Uterus (tissue), 2 donors: ENCODE results near the gene HSPA12A.

Experiments
- CTCF ChIP-seq, 4 experiments: fragments of 200-600 bp in 2 of 4; fragments of 450-650 bp in 2 of 4; sonication (generic) in 2 of 4; IDR thresholded peaks; one replicate each; pipeline ENCODE4 v1.5.1; 2016 to 2019; ENCODE audit warnings: antibody characterized with exemption in 4 of 4, mild to moderate bottlenecking in 2 of 4, moderate library complexity in 1 of 4
- POLR2A ChIP-seq, 2 donors: fragments of 450-650 bp; IDR thresholded peaks; one replicate each; pipeline ENCODE4 v1.6.1; 2016; ENCODE audit warnings: antibody characterized with exemption in 2 of 2, mild to moderate bottlenecking in 1 of 2, moderate library complexity in 1 of 2

DNA sequence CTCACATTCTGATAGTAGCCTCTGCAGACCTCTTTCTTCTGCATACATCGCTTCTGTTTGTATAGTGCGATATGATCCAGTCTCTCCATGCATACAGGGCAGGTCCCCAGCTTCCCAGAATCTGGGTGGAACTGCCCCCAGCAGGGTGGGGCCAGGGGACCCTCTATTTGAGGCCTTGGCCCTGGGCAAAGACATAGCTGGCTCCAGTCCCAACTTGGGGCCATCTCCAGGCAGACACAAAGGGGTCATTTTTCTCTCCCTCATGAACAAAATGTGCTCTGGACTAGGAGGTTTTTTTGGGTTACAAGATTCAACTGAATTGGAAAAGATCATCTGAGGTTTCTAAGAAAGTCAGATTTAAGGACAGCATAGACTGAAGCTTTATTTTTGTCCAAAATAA lies 21.1 kb upstream of the HSPA12A start:
- TF ChIP-seq CTCF (IDR thresholded peaks at IDR 0.05) = no peak
- TF ChIP-seq POLR2A (IDR thresholded peaks at IDR 0.05) = no peak
